C4-2B (cell line): ENCODE measurements around the gene TUBB4A.

Source experiments
- H3K27ac ChIP-seq: fragments of 450-650 bp; 2 replicates; pipeline ENCODE4 v1.5.1; 2017
- ZFX ChIP-seq: fragments of 450-650 bp; IDR thresholded peaks from 2 replicates; pipeline ENCODE4 v1.6.1; 2017
- TF ChIP-seq, protein P1 (sequence below): fragments of 450-650 bp; conservative IDR thresholded peaks from 2 replicates; pipeline ENCODE4 v1.5.1; 2017; ENCODE audit warnings: mild to moderate bottlenecking

TUBB4A gene

DNA sequence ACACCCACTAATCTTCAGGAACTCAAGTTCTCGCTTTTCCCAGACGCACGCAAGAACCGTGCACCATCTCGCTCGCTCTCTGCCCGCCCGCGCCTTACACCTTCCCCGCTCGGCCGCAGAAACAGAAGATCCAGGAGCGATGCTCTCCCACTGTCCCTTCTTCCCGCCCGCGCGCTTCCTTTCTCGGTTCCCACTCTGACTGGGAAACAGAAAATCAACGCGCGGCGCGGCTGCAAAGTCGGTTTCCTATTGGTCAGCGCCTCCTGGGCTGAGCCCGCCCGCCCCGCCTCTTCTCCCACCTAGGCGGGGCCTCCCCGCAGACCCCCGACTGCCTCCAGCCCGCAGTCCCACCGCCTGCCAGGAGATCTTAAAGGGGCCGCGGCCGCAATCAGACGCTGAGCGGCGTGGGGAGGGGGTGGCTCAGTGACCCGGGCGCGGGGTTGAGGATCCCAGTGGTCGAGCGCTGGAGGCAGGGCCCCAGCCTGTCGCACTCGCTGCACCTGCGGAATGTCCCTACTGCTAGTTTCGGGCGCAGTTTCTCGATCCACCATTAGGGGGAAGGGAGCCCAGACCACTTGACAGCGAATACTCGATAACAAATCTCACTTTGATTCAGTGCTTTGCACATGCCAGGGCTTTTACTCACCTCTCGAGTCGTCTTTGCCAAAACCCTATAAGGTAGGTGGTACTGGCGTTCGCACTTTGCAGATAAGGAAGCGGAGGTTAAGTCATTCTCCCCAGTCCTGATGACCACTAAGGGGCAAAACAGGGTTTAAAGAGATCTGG is 41.8 kb downstream of the TUBB4A start:
- TF ChIP-seq, protein P1, sequence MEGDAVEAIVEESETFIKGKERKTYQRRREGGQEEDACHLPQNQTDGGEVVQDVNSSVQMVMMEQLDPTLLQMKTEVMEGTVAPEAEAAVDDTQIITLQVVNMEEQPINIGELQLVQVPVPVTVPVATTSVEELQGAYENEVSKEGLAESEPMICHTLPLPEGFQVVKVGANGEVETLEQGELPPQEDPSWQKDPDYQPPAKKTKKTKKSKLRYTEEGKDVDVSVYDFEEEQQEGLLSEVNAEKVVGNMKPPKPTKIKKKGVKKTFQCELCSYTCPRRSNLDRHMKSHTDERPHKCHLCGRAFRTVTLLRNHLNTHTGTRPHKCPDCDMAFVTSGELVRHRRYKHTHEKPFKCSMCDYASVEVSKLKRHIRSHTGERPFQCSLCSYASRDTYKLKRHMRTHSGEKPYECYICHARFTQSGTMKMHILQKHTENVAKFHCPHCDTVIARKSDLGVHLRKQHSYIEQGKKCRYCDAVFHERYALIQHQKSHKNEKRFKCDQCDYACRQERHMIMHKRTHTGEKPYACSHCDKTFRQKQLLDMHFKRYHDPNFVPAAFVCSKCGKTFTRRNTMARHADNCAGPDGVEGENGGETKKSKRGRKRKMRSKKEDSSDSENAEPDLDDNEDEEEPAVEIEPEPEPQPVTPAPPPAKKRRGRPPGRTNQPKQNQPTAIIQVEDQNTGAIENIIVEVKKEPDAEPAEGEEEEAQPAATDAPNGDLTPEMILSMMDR: peak; percentile 74
- TF ChIP-seq ZFX: no peak
- peak overlapping the region; percentile 73 for H3K27ac ChIP-seq

DNA sequence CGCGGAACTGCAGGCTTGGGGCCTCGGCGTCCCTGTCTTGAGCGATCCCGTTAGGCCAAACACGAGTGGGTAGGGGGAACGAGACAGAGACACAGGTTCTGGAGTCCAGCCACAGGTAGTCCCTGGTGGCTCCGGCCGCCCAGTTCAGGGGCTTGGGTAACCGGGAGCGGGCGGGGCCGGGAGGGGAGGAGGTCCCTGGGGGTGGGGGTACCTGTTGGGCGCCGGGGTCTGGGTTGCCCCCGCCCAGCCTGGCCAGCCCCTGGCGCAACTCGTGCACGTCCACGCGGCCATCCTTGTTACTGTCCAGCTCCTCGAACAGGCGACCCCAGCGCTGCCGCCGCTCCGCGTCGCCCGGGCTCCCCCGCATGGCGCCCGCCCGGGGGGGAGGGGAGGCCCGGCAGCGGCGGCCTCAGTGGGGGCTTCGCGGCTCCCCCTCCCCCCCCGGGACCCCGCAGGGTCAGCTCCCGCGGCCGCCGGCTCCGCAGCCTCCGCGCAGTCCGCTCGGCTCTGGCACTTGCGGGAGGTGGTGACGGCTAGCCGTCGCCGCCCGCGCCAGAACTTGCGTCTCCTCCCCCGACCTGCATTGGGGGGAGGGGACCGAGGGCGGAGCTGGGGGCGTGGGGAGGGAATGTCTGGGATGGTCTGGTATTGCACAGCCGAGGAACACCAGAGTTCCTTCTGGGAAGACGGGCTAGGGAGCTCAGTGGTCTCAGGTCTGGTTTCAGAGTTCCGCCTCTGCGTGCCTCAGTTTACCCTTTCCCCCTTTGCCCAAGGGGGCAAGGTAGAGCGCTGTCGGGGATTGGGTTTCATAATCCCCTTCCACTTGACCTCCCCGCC is 42.6 kb downstream of the TUBB4A start, which contains the start of gene SLC25A23:
Gene SLC25A23 (minus strand): TSS at position 531 of the 837 bp plus-strand sequence. CDS start 164 bp downstream, at position 367.
- H3K27ac ChIP-seq: peak within 1 kb of the TSS; percentile 73
- TF ChIP-seq ZFX: no peak
- TF ChIP-seq, protein P1: no peak

DNA sequence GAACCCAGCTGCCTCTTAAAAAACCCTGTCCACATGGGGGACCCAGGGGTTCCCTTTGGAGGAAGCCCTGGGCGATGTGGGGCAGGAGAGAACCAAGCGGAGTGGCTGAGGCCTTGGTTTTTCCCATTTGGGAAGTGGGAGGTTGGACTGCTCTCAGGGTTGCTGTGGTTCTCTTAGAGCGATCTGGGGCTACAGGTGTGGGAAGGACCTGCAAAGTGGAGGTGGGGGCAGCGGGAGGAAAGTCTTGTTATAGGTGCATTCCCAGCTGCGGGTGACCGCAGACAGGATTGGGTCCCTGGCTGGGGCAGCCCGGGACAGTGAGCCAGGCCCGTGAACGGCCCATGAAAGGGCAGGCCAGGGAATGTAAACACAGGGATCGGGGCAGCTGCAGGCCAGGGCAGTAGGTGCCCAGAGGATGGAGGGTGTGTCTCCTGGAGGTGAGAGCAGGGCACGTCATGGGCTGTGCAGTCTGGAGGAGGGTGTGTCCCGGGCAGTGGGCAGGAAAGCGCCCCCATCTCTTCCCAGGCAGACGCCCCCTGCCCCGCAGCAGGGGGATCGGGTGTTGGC is 43.3 kb downstream of the TUBB4A start:
- H3K27ac ChIP-seq: peak overlapping the region; percentile 73
- TF ChIP-seq, protein P1: no peak
- no peak for TF ChIP-seq ZFX

DNA sequence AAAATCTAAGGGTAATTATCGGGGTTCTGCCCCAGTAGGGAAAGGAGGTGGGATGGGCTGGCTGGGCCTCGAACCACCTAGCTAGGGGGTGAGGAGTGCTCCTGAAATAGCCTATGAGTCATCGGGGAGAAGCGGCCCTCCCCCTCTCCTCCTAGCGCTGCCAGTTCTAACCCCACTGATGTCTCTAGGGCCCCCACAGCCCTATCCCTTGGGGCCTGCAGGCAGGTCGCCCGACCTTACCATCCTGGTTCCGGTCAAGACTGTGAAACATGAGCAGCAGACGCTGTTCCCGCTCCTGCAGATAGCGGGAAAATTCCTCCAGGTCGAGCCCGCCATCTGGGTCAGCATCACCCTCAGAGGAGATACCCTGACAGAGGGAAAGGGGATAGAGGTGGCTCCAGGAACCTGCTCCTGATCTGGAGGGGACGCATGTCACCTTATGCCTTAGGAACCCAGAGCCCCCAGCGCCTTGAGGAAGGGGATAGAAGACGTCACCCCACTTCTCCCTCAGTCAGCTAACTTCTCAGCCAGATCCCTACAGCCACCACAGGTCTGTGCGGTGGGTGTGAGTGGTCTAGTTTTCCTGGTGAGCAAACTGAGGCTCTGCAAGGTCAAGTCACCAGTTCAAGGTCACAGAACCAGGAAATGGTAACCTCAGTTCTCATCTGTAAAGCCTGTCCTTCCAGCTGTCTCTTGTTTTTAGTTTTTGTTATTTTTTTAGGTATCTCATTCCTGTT is 44.0 kb downstream of the TUBB4A start:
- TF ChIP-seq ZFX: no peak
- TF ChIP-seq, protein P1: no peak
- peak overlapping the region; percentile 73 for H3K27ac ChIP-seq

DNA sequence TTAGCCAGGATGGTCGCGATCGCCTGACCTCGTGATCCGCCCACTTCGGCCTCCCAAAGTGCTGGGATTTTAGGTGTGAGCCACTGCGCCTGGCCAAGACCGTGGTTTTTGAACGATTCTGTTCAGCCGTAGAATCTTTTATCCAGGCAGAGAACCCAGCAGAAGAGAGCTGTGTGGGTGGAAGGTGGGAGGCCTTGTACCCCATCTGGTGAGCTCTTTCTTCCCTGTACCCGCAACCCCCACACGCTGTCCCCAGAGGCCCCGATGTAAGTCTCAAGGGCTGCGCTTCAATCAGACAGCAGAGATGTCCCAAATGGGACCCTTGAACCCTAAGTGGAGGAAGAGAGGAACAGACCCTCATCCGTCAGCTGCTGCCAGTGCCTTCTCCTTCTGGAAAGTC is 46.2 kb downstream of the TUBB4A start:
- no peak overlapping the region for H3K27ac ChIP-seq
- TF ChIP-seq, protein P1: no peak
- TF ChIP-seq ZFX: no peak

DNA sequence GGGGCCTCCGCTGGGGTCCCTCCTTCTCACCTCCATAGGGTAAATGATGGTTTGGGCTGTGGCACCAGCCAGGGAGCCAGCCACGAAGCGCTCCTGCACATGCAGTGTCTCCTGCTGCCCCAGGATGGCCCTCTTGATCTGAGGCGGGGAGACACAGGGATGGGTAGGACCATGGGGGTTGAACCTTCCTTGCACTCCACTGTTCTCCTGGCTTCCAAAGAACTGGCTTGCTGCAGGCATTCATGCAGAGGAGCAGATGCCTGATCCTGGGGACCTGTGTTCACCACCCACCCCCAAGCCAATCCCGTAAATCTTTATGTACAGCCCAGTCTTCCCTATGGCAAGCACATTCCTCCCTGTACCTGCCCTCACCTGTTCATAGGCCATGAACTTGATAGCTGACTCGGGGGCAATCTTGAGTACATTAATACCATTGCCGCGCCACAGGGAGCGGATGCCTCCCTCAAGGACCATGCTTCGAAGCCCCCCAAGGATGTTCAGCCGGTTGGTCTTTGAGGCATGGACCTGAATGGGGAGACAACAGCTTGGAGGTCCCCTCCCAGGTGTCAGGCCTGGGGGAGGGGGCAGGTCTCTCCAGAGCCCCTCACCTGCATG is 48.1 kb downstream of the TUBB4A start:
- no peak overlapping the region for H3K27ac ChIP-seq
- no peak for TF ChIP-seq ZFX
- TF ChIP-seq, protein P1: no peak
